H1 (cell line): ENCODE results near the gene SLC38A8.

Experiments used
- CEBPB ChIP-seq: IDR thresholded peaks from 2 replicates; pipeline ENCODE4 v1.6.1; 2012; ENCODE audit warnings: low read depth, low read length
- CHD2 ChIP-seq: IDR thresholded peaks from 2 replicates; pipeline ENCODE4 v1.6.1; 2012; ENCODE audit warnings: low read length, improper control_type of control experiment
- EP300 ChIP-seq, 2 experiments: IDR thresholded peaks; 1 replicate in 1 of 2; 2 replicates in 1 of 2; pipeline ENCODE4 v1.6.1; 2011 to 2012; ENCODE audit warnings: low read depth in 2 of 2, low read length in 2 of 2, mild to moderate bottlenecking in 2 of 2, borderline replicate concordance in 1 of 2, inconsistent platforms in 1 of 2, moderate library complexity in 1 of 2
- EZH2 ChIP-seq: fragments of 200-600 bp; sonication (generic); IDR thresholded peaks from 2 replicates; pipeline ENCODE4 v1.7.1; 2012; ENCODE audit warnings: low read depth, mild to moderate bottlenecking, moderate library complexity, low read length, inconsistent platforms; ENCODE audit not compliant: severe bottlenecking
- POLR2AphosphoS5 ChIP-seq: IDR thresholded peaks from 2 replicates; pipeline ENCODE4 v1.6.1; 2011; ENCODE audit warnings: low read depth, low read length
- SP1 ChIP-seq: IDR thresholded peaks from 2 replicates; pipeline ENCODE4 v1.6.1; 2011; ENCODE audit warnings: low read depth, low read length
- TF ChIP-seq, protein P1 (sequence below): IDR thresholded peaks from 2 replicates; pipeline ENCODE4 v1.6.1; 2011; ENCODE audit warnings: low read length, improper control_type of control experiment
- TF ChIP-seq, protein P2 (sequence below), 3 experiments: IDR thresholded peaks; 1 replicate in 2 of 3; 2 replicates in 1 of 3; pipeline versions ENCODE4 v1.5.1 to v1.6.1; 2011; ENCODE audit warnings: low read length in 3 of 3, mild to moderate bottlenecking in 3 of 3, inconsistent platforms in 2 of 3, low read depth in 1 of 3, moderate library complexity in 1 of 3; ENCODE audit not compliant: insufficient read depth in 1 of 3; ENCODE audit errors: control extremely low read depth in 1 of 3
- TF ChIP-seq, protein P3 (sequence below): IDR thresholded peaks from 2 replicates; pipeline ENCODE4 v1.6.1; 2012; ENCODE audit warnings: inconsistent platforms

DNA sequence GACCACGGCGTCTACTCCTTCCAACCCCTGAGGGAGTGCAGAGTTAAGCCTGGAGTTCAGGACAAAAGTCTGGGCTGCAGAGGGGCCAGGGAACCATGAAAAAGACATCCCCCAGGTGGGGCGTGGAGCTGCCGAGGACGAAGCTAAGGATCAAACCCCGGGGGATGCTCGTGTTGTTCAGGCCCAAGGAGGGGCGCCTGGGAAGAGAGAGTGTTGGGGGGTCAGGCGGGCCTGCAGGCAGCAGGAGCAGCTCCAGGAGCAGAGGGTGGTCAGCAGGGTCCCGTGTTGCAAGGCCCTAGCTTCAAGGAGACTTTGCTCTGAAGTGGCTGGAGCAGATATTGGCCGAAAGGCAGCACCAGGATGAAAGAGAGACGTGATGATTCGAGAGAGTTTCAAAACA is 47.9 kb downstream of the SLC38A8 start:
- TF ChIP-seq, protein P1, sequence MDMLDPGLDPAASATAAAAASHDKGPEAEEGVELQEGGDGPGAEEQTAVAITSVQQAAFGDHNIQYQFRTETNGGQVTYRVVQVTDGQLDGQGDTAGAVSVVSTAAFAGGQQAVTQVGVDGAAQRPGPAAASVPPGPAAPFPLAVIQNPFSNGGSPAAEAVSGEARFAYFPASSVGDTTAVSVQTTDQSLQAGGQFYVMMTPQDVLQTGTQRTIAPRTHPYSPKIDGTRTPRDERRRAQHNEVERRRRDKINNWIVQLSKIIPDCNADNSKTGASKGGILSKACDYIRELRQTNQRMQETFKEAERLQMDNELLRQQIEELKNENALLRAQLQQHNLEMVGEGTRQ: no peak
- TF ChIP-seq, protein P2, sequence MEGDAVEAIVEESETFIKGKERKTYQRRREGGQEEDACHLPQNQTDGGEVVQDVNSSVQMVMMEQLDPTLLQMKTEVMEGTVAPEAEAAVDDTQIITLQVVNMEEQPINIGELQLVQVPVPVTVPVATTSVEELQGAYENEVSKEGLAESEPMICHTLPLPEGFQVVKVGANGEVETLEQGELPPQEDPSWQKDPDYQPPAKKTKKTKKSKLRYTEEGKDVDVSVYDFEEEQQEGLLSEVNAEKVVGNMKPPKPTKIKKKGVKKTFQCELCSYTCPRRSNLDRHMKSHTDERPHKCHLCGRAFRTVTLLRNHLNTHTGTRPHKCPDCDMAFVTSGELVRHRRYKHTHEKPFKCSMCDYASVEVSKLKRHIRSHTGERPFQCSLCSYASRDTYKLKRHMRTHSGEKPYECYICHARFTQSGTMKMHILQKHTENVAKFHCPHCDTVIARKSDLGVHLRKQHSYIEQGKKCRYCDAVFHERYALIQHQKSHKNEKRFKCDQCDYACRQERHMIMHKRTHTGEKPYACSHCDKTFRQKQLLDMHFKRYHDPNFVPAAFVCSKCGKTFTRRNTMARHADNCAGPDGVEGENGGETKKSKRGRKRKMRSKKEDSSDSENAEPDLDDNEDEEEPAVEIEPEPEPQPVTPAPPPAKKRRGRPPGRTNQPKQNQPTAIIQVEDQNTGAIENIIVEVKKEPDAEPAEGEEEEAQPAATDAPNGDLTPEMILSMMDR (IDR thresholded peaks at IDR 0.05; ENCODE audit: control extremely low read depth in 1 of 3, insufficient read depth in 1 of 3, low read depth in 1 of 3, low read length in 3 of 3): no peak
- TF ChIP-seq EP300 (IDR thresholded peaks at IDR 0.05; ENCODE audit: borderline replicate concordance in 1 of 2, low read depth in 2 of 2, low read length in 2 of 2) (no peak), EZH2 (no peak), CEBPB (no peak), CHD2 (no peak), POLR2AphosphoS5 (no peak), SP1 (no peak)
- TF ChIP-seq, protein P3, sequence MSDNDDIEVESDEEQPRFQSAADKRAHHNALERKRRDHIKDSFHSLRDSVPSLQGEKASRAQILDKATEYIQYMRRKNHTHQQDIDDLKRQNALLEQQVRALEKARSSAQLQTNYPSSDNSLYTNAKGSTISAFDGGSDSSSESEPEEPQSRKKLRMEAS: no peak
